IPS-20b (cell line): ENCODE data around the gene ZNF280C.
"Not testable (repeated sequence)": the region's sequence is repeated elsewhere in the genome, so short reads cannot be mapped to it uniquely, and the experiment has no call there.

ENCODE experiments used
- H3K27ac ChIP-seq: one replicate; pipeline ENCODE4 v1.5.1; 2013; ENCODE audit warnings: low read length
- H3K27me3 ChIP-seq: 2 replicates; pipeline ENCODE4 v1.6.1; 2013; ENCODE audit warnings: mild to moderate bottlenecking, low read length, inconsistent platforms; ENCODE audit not compliant: insufficient read depth
- H3K36me3 ChIP-seq: 2 replicates; pipeline ENCODE4 v1.6.1; 2013; ENCODE audit warnings: low read depth, mild to moderate bottlenecking, inconsistent platforms, low read length, moderate library complexity; ENCODE audit not compliant: insufficient read depth
- H3K4me1 ChIP-seq: 2 replicates; pipeline ENCODE4 v1.6.1; 2013; ENCODE audit warnings: mild to moderate bottlenecking, control low read depth, inconsistent platforms, low read length, moderate library complexity; ENCODE audit not compliant: insufficient read depth
- H3K4me3 ChIP-seq: 2 replicates; pipeline ENCODE4 v1.5.1; 2013; ENCODE audit warnings: mild to moderate bottlenecking, low read length, inconsistent platforms
- H3K9ac ChIP-seq: 2 replicates; pipeline ENCODE4 v1.6.1; 2013; ENCODE audit warnings: low read depth, mild to moderate bottlenecking, inconsistent platforms, low read length, moderate library complexity
- H3K9me3 ChIP-seq: 2 replicates; pipeline ENCODE4 v1.6.1; 2013; ENCODE audit warnings: mild to moderate bottlenecking, low read depth, low read length, inconsistent platforms; ENCODE audit not compliant: insufficient read depth

The ZNF280C gene

DNA sequence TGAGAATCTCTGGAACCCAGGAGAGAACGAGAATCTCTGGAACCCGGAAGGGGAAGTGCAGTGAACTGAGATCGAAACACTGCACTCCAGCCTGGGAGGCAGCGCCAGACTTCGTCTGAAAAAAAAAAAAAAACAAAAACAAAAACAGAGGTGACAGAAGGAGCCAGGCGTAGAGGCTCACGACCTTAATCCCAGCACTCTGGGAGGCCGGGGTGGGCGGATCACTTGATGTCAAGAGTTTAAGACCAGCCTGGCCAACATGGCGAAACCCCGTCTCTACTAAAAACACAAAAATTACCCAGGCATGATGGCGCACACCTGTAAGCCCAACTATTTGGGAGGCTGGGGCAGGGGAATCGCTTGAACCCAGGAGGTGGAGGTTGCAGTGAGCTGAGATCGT, 17.0 kb downstream of the ZNF280C start:
- Histone ChIP-seq H3K4me1 (no peaks in the 10 kb centered on the region), H3K36me3 (peaks cover 3% of the 10 kb centered on the region; the same call in 1 of the 2 replicates), H3K27ac (no peak overlapping the region), H3K4me3 (no peak overlapping the region), H3K9ac (no peak overlapping the region), H3K9me3 (no peaks in the 10 kb centered on the region), H3K27me3 (no peaks in the 10 kb centered on the region)

DNA sequence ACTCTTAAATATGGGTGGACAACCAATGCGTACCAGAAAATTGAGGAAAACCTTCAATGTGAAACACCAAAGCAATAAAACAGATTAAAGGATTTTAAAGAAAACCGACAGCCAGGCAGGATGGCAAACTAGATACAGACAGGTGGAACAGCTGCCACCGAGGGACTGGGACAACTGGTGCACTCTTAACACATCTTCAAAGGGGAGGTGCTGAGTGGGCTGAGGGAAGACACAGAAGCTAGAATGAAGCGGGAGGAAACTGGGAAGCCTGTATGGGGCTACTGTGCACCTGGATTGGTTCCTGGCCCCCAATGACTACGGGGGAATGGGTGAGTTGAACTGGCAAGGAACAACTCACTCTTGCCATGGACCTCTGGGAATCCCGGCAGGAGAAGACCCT, 20.7 kb downstream of the ZNF280C start:
- Histone ChIP-seq H3K36me3 (peaks cover 35% of the 10 kb centered on the region), H3K9ac (no peak overlapping the region), H3K9me3 (no peaks in the 10 kb centered on the region), H3K4me1 (no peaks in the 10 kb centered on the region), H3K27ac (no peak overlapping the region), H3K27me3 (no peaks in the 10 kb centered on the region), H3K4me3 (no peak overlapping the region)

DNA sequence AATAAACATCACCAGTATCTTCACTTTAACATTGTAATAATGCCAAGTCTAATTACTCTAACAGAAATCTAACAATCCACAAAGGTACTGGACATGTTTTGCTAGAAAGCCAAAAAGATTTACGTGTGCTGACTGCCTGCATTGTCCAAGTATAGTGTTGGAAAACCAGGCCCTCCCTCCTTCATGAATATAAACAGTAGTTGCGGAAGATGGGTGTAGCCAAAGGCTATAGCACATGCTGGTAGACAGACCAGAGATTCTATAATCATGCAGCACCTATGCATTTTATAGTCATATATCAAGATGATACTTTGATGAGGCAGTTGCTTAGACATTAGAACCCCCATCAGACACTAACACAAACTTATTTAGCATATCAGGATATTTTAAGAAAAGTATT, 22.6 kb downstream of the ZNF280C start:
- no peak overlapping the region for H3K9ac ChIP-seq
- H3K27ac ChIP-seq, result no peak overlapping the region
- H3K4me3 ChIP-seq, result no peak overlapping the region
- H3K9me3 ChIP-seq, result no peaks in the 10 kb centered on the region
- H3K4me1 ChIP-seq, result no peaks in the 10 kb centered on the region
- H3K27me3 ChIP-seq, result no peaks in the 10 kb centered on the region
- peaks cover 54% of the 10 kb centered on the region for H3K36me3 ChIP-seq

DNA sequence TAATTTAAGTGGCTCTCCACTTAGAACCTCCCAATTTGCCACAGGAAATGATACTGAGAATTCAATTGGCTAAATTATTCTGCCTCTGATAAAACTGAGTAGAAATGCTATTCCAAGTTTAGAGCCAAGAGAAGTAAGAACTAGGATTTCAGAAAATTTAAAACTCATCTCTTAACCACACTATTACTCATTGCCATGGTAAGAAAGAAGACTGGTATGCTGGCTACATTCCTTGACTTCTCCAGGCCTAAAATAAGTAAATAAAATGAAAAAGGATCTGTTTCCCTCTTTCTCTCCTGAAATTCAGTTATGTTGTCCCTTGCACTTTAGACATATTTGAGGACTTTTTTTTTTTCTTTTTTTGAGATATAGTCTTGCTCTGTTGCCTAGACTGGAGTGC, 23.3 kb downstream of the ZNF280C start:
- H3K9ac ChIP-seq, result no peak overlapping the region
- H3K27ac ChIP-seq, result no peak overlapping the region
- peaks cover 59% of the 10 kb centered on the region for H3K36me3 ChIP-seq
- no peak overlapping the region for H3K4me3 ChIP-seq
- no peaks in the 10 kb centered on the region for H3K27me3 ChIP-seq
- H3K9me3 ChIP-seq, result no peaks in the 10 kb centered on the region
- no peaks in the 10 kb centered on the region for H3K4me1 ChIP-seq

DNA sequence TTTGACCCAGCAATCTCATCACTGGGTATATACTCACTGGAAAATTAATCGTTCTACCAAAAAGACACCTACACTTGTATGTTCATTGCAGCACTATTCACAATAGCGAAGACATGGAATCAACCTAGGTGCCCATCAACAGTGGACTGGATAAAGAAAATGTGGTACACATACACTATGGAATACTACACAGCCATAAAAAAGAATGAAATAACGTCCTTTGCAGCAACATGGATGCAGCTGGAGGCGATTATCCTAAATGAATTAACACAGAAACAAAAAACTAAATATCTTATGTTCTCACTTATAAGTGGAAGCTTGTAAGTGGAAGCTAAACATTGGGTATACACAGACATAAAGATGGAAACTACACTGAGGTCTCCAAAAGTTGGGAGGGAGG, 37.5 kb downstream of the ZNF280C start:
- H3K9ac ChIP-seq, H3K27ac ChIP-seq, H3K9me3 ChIP-seq, H3K4me1 ChIP-seq, H3K4me3 ChIP-seq, H3K27me3 ChIP-seq: not testable (repeated sequence)
- peaks cover 86% of the 10 kb centered on the region for H3K36me3 ChIP-seq

DNA sequence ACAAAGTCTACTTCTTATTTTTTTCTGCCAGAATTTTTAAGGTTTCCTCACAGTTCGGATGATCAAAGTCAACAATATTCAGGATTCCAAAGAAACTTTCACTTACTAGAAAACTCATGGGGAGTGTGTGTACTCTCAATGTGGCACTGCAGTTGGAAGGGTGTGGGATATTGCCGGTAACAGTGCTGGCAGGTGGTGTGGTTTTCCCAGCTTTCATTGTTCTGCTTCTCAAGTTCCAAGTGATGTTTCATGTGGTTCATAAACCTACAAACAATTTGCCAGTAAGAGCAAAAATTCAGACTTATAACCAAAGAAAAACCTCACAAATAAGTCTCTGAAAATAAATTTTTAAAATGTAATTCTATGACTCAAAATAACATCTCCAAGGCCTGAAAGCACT, 39.8 kb downstream of the ZNF280C start:
- Histone ChIP-seq H3K4me3 (no peak overlapping the region), H3K27me3 (no peaks in the 10 kb centered on the region), H3K36me3 (peaks cover 89% of the 10 kb centered on the region), H3K27ac (no peak overlapping the region), H3K9ac (no peak overlapping the region), H3K9me3 (no peaks in the 10 kb centered on the region), H3K4me1 (no peaks in the 10 kb centered on the region)

DNA sequence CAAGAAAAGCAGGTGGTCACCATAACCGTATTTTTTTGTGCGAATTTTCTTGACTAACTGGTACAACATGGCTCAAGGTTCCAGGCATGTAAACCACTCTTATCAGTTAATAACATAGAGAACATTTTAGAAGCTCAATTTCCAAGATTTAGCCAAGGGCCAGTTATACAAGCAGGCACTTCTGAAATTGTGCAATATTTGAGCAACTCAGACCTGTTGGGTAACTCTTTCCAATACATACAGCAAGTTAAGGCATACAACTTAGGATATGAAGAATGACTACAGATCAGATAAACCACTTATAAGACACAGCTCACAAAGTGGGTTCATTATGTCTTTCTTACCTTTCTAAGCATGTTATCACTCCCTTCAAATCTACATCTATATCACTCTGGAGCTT, 43.9 kb downstream of the ZNF280C start:
- no peaks in the 10 kb centered on the region for H3K9me3 ChIP-seq
- peaks cover 80% of the 10 kb centered on the region for H3K36me3 ChIP-seq
- no peak overlapping the region for H3K9ac ChIP-seq
- no peak overlapping the region for H3K4me3 ChIP-seq
- no peak overlapping the region for H3K27ac ChIP-seq
- no peaks in the 10 kb centered on the region for H3K27me3 ChIP-seq
- H3K4me1 ChIP-seq, result no peaks in the 10 kb centered on the region

DNA sequence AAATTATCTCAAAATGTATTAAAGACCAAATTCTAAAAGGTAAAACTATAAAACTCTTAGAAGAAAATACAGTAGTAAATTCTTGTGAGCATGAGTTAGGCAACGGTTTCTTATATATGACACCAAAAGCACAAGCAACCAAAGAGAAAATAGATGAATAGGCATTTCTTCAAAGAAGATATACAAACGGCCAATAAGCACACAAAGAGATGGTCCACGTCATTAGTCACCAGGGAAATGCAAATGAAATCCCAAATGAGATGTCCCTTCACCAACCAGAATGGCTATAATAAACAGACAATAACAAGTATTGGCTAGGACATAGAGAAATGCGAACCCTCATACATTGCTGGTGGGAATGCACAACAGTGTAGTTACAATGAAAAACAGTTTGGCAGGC, 52.4 kb downstream of the ZNF280C start:
- no peaks in the 10 kb centered on the region for H3K9me3 ChIP-seq
- H3K36me3 ChIP-seq, result peaks cover 81% of the 10 kb centered on the region
- H3K4me3 ChIP-seq, result no peak overlapping the region
- H3K27me3 ChIP-seq, result no peaks in the 10 kb centered on the region
- H3K27ac ChIP-seq, result no peak overlapping the region
- H3K4me1 ChIP-seq, result no peaks in the 10 kb centered on the region
- no peak overlapping the region for H3K9ac ChIP-seq

DNA sequence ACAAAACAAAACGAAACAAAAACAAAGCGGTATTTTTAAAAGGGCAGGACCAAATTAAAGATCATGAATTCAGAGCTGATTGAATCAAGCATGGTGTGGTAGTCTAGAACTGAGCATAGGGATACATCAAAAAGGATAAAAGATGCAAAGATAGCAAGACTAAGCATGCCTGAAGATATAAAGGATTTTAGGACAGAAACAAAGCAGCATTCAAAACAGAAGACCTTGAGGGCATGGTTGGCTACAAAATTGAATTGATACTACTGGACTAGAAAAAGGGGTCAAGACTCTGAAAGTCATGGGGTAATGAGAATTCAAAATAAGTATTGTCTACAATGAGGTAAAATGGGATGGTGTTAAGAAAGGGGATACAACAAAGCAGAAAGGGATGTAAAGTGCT, 55.3 kb downstream of the ZNF280C start:
- H3K27ac ChIP-seq, result no peak overlapping the region
- no peaks in the 10 kb centered on the region for H3K27me3 ChIP-seq
- H3K4me1 ChIP-seq, result no peaks in the 10 kb centered on the region
- H3K9ac ChIP-seq, result no peak overlapping the region
- H3K36me3 ChIP-seq, result peaks cover 82% of the 10 kb centered on the region
- H3K4me3 ChIP-seq, result no peak overlapping the region
- no peaks in the 10 kb centered on the region for H3K9me3 ChIP-seq

DNA sequence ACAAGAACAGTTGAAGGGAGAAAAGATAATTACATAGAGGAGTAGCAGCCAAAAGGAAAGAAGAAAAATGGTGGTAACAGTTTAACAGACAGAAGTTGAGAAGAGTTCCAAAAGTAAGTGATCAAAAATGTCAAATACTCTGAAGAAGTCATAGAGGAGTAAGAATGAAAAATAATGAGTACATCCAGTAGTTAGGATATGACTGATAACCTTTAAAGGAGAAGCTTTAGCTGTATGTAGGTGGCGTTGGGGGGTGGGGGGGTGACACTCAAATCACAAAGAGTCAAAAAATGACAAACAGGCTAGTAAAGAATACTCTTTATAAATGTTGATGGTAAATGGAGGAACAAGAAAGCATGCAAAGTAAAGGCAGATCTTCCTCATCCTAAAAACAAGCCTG, 56.3 kb downstream of the ZNF280C start:
- Histone ChIP-seq H3K27ac (no peak overlapping the region), H3K36me3 (peaks cover 75% of the 10 kb centered on the region), H3K4me1 (no peaks in the 10 kb centered on the region), H3K9ac (no peak overlapping the region), H3K9me3 (no peaks in the 10 kb centered on the region), H3K4me3 (no peak overlapping the region), H3K27me3 (no peaks in the 10 kb centered on the region)

DNA sequence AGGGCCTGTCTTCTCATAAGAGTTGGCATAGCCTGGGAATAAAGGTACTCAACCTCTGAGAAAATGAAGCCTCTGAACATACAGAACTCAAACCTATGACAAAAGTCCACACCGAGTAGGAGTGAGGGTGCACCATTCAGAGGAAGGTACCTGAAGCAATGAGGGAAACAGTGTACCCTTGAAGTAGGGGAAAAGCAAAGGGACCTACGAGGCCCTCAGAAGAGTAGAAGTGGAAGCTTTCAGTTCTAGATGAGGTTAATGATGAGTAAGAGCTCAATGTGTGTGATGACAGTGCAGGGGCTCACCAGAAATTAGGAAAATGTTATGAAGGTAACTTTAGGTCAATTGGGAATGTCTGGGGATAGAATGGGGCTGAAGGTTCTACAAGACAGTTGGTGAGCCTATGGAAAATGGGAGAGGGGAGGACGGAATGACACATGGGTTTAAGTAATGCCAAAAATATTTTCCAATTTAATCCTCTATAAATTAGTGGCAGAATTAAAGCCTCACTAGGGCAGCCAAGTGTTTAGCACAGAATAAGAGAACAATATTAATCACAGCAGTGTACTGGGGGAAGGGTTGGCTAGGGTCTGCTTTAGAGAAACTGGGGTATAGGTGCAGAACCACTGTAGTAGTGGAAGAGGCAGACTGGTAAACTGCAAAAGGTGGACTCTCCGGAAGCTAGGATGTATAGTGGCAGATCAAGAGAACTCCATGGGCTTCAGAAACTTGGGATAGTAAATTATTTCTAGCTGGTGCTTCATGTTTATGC, 57.1 kb downstream of the ZNF280C start:
- Histone ChIP-seq H3K9ac (no peak overlapping the region), H3K36me3 (peaks cover 69% of the 10 kb centered on the region), H3K4me3 (no peak overlapping the region), H3K27ac (no peak overlapping the region), H3K9me3 (no peaks in the 10 kb centered on the region), H3K27me3 (no peaks in the 10 kb centered on the region), H3K4me1 (no peaks in the 10 kb centered on the region)

DNA sequence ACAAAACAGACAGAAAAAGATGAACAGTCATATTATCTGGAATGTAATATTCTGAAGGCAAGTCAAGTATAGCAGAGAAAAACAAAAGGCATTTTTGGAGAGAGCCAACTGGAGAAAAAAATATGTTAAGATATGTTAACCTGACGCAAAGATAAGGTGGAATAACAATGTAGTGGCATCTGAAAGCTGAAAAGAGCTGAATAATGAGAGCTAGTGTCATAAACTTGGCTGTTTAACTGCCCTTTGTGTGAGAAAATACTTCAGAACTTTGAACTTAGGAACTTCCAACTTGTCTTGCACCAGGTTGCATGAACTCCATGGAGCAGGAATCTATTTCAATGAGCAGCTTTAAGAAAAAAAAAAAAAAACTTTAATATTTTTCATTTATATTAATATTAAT, 64.1 kb downstream of the ZNF280C start:
- Histone ChIP-seq H3K36me3 (peaks cover 36% of the 10 kb centered on the region), H3K4me3 (no peak overlapping the region), H3K27me3 (no peaks in the 10 kb centered on the region), H3K9me3 (no peaks in the 10 kb centered on the region), H3K9ac (no peak overlapping the region), H3K27ac (no peak overlapping the region), H3K4me1 (no peaks in the 10 kb centered on the region)
